Measurements from ENCODE around the gene LDLRAD2. TPM values are rescaled to one million over a fixed set of nuclear protein-coding genes. Genes with fewer than 3 reads are reported as not detected.
A peak's percentile ranks its signal among the peaks of the same experiment; 100 is the strongest.
"Not testable (repeated sequence)": the region's sequence is repeated elsewhere in the genome, so short reads cannot be mapped to it uniquely, and the experiment has no call there.

The LDLRAD2 gene, protein sequence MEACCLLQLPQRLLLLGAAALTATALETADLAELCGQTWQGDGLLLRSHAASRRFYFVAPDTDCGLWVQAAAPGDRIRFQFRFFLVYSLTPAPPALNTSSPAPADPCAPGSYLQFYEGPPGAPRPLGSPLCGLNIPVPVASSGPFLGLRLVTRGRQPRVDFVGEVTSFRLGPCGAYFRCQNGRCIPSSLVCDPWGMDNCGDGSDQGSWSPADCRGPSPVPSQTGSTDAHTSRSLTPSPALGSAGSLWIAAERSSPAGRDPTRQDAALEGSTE
- 0.19 TPM in 1 of 2 replicates, not detected in the other for total RNA-seq (ENCODE audit: low replicate concordance)
- long read RNA-seq: 0 reads

DNA sequence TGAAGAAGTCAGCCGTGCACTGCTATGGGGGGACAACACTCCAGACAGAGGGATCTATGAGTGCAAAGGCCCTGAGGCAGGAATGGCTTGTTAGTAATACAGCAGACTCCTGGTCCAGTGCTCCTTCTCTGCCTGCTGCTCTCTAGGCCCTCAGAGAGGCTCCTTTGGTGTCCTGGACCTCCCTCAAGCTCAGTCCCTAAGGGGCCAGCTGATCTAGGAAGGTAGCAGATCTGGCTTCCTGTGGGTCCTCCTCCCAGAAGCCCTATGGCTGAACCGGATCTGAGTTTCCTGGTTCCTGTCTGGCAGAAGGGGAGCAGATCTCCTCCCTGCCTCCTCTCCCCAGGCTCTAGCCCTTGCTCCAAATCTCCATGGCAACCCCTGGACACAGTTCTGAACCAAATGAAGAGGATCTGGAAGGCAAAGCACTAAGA is at the start of gene LDLRAD2:
LDLRAD2 (plus strand) TSS at position 391 of the 431 bp plus-strand sequence. CDS start 187 bp downstream, outside the sequence.
- TF ChIP-seq, protein P1, sequence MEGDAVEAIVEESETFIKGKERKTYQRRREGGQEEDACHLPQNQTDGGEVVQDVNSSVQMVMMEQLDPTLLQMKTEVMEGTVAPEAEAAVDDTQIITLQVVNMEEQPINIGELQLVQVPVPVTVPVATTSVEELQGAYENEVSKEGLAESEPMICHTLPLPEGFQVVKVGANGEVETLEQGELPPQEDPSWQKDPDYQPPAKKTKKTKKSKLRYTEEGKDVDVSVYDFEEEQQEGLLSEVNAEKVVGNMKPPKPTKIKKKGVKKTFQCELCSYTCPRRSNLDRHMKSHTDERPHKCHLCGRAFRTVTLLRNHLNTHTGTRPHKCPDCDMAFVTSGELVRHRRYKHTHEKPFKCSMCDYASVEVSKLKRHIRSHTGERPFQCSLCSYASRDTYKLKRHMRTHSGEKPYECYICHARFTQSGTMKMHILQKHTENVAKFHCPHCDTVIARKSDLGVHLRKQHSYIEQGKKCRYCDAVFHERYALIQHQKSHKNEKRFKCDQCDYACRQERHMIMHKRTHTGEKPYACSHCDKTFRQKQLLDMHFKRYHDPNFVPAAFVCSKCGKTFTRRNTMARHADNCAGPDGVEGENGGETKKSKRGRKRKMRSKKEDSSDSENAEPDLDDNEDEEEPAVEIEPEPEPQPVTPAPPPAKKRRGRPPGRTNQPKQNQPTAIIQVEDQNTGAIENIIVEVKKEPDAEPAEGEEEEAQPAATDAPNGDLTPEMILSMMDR (conservative IDR thresholded peaks at IDR 0.05): no peak
- H3K27ac Mint-ChIP-seq: no peak within 1 kb of the TSS
- no peaks in the 10 kb centered on the region for H3K9me3 Mint-ChIP-seq
- no peaks in the 10 kb centered on the region for H3K36me3 Mint-ChIP-seq
- DNase-seq (ENCODE audit: extremely low spot score, unreplicated experiment): no peak
- peaks cover 5% of the 10 kb centered on the region for H3K4me1 Mint-ChIP-seq (ENCODE audit: unreplicated experiment)
- H3K27me3 Mint-ChIP-seq: peaks cover 14% of the 10 kb centered on the region
- no peak within 1 kb of the TSS for H3K4me3 Mint-ChIP-seq

- TF ChIP-seq, protein P1 (conservative IDR thresholded peaks at IDR 0.05): no peak
Observed at GRCh38 chr1:21763236-21763635, 48.8 kb upstream of the LDLRAD2 start.

GRCh38 chr1:21763694-21764419 is 48.2 kb upstream of the LDLRAD2 start:
- no peak for DNase-seq (ENCODE audit: extremely low spot score, unreplicated experiment)
- TF ChIP-seq, protein P1 (conservative IDR thresholded peaks at IDR 0.05): no peak
- peak overlapping the region; percentile 21 for H3K27ac Mint-ChIP-seq
- peaks cover 1% of the 10 kb centered on the region for H3K36me3 Mint-ChIP-seq
- no peaks in the 10 kb centered on the region for H3K27me3 Mint-ChIP-seq
- peaks cover 19% of the 10 kb centered on the region for H3K4me1 Mint-ChIP-seq (ENCODE audit: unreplicated experiment)
- no peak overlapping the region for H3K4me3 Mint-ChIP-seq
- no peaks in the 10 kb centered on the region for H3K9me3 Mint-ChIP-seq

More at GRCh38 chr1:21763236-21763635, 48.8 kb upstream of the LDLRAD2 start:
- no peaks in the 10 kb centered on the region for H3K36me3 Mint-ChIP-seq
- no peak overlapping the region for H3K4me3 Mint-ChIP-seq
- DNase-seq (ENCODE audit: extremely low spot score, unreplicated experiment): no peak
- H3K27ac Mint-ChIP-seq: peak overlapping the region; percentile 9
- H3K9me3 Mint-ChIP-seq: no peaks in the 10 kb centered on the region
- H3K4me1 Mint-ChIP-seq (ENCODE audit: unreplicated experiment): peaks cover 17% of the 10 kb centered on the region
- H3K27me3 Mint-ChIP-seq: no peaks in the 10 kb centered on the region

- no peak for DNase-seq (ENCODE audit: extremely low spot score, unreplicated experiment)
- H3K4me1 Mint-ChIP-seq (ENCODE audit: unreplicated experiment): peaks cover 23% of the 10 kb centered on the region
- peaks cover 4% of the 10 kb centered on the region for H3K36me3 Mint-ChIP-seq
- H3K4me3 Mint-ChIP-seq: no peak overlapping the region
- TF ChIP-seq, protein P1 (conservative IDR thresholded peaks at IDR 0.05): no peak
- H3K27me3 Mint-ChIP-seq: no peaks in the 10 kb centered on the region
- H3K27ac Mint-ChIP-seq: peak overlapping the region; percentile 3
- H3K9me3 Mint-ChIP-seq: no peaks in the 10 kb centered on the region
Observed at GRCh38 chr1:21764615-21765423, 47.2 kb upstream of the LDLRAD2 start.

DNA sequence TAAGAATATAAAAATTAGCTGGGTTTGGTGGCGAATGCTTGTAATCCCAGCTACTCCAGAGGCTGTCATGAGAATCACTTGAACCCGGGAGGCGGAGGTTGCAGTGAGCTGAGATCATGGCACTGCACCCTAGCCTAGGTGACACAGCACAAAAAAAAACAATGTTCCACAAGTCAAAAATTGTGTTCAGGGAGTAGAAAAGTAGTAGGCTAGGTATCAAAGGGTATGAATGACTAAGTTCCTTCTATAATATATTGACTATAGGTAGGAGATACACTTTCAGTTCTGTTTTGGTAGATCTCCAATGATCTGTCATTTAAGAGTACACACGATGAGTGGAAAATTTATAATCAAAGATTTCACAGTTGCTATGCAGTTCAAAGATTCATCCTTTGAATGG is 45.9 kb upstream of the LDLRAD2 start:
- Mint-ChIP-seq H3K27ac (no peak overlapping the region), H3K9me3 (no peaks in the 10 kb centered on the region), H3K36me3 (peaks cover 8% of the 10 kb centered on the region), H3K27me3 (no peaks in the 10 kb centered on the region), H3K4me3 (no peak overlapping the region), H3K4me1 (ENCODE audit: unreplicated experiment) (peaks cover 23% of the 10 kb centered on the region)
- no peak for DNase-seq (ENCODE audit: extremely low spot score, unreplicated experiment)
- TF ChIP-seq, protein P1 (conservative IDR thresholded peaks at IDR 0.05): no peak

DNA sequence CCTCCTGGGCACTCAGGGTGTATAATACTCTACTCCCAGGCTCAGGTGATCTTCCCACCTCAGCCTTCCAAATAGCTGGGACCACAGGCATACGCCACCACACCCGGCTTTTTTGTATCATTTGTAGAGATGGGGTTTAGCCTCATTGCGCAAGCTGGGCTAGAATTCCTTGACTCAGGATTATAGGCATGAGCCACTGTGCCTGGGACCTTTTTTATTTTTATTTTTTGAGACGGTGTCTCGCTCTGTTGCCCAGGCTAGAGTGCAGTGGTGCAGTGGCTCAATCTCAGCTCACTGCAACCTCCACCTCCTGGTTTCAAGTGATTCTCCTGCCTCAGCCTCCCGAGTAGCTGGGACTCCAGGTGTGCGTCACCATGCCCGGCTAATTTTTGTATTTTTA is 45.0 kb upstream of the LDLRAD2 start:
- H3K27ac Mint-ChIP-seq; H3K9me3 Mint-ChIP-seq; DNase-seq (ENCODE audit: extremely low spot score, unreplicated experiment); H3K36me3 Mint-ChIP-seq; H3K4me3 Mint-ChIP-seq; H3K27me3 Mint-ChIP-seq: not testable (repeated sequence)
- H3K4me1 Mint-ChIP-seq (ENCODE audit: unreplicated experiment): peaks cover 23% of the 10 kb centered on the region

All from type B pancreatic cell (in vitro differentiated cells).